Measurements from ENCODE around the gene TBC1D1.

The TBC1D1 gene

DNA sequence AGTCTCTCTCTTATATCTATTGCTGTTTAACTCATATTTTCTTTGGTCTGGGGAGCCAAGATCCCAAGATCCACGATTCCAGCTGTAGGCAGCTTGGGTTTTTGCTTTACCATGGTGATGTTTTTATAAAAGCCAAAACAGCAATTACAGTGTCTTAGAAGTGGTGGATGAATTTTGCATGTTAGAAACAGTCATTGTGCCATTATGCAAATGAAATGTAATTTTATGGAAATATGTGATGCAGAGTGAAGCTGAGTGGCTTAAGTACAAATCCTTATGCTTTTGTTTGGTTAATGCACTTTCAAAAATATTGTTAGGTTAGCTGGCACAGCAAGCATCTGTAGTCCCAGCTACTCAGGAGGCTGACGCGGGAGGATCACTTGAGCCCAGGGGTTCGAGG is 36.5 kb downstream of the TBC1D1 start:
- DNase-seq: no peak

DNA sequence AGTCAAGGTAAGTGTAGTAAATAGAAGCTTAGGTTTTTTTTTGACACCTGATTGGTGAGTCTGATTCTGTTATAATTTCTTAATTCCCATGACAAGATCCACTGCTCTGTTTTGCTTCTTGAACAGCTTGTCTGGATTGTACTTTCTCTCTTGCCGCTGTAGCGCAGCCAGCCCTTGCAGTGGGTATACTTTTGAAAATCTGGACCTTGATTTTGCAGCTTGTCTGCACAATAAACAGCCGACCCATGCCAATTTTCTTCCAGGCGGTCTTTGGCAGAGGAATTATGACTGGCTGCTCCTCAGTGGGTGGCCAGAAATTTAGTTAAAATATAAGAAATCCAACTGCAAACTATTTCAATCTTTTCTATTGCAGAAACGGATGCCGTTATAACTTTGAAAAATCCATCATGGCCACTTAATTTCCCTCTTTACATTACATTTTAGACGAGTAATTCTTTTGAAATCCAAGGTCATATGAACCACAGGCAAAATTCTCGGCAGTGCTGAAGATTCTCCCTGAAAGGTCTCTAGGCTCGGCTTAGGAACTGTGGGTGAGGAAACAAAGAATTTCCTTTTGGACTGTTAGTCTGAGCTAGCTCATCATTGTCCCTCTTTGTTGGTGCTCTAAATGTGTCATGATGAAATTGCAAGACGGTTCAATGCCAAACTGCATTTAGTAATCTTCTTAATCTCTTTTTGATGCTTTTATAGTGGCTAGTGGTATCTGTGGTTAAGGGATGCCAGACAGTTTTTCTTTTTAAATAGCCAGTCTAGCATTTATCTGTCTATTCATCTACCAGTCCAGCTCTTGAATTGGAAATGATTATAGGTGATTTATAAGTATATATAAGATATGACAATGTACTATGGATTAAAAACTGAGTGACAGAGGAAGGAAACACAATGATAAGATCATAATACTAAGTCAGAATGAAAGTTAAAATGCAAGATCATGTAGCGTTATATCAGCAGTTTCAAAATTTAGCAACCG is 37.8 kb downstream of the TBC1D1 start:
- no peak for DNase-seq

DNA sequence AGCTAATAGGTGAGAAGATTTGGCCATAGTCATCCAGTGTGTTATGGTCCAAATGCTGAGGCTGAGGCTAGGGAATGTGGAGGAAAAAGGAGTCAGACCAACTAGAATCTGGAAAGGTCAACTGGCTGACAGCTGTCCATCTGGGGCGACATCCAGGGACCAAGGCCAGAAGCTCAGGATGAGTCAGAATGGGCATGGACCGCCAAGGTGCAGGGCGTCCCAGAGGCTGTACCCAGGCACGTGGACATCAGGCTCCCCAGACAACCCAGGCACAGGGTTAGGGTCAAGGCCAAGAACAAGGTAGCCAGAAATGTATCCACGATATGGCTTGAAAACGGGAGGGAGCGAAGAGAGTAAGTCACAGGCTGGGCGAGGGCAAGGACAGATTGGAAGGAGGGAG is 43.2 kb downstream of the TBC1D1 start:
- DNase-seq: no peak

DNA sequence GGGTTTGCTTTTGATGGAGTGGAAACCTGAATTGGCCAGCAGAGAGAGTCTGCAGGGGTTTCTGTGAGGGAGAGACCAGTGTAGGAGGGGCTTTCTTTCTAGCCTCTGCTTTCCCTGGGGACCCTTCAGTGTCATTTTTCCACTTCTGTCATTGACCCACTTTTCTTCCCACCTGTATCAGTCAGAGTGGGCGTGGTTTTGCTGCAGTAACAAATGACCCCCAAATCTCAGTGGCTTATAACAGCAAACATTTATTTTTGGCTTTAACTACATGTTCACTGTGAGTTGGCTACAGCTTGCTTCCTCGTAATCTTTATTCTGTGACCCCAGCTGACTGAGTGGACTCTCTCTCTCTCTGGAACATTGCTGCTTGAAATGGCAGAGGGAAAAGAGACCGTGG is 43.7 kb downstream of the TBC1D1 start:
- no peak for DNase-seq

DNA sequence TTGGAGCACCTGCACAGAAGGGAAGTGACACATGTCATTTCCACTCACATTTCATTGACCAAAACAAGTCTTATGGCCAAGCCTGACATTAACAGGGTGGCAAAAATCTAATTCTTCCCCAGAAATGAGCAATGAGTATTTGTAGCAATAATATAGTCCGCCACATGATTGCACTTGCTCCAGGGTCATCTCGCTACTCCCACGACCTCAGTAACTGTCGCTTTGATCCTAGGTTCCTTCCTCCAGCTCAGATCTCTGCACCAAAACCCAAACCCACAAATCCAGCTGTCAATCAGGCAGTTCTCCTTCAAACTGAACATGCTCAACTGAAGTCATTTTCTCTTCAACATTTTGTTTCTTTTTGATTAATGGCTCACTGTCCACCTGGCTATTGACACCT is 44.1 kb downstream of the TBC1D1 start:
- no peak for DNase-seq

DNA sequence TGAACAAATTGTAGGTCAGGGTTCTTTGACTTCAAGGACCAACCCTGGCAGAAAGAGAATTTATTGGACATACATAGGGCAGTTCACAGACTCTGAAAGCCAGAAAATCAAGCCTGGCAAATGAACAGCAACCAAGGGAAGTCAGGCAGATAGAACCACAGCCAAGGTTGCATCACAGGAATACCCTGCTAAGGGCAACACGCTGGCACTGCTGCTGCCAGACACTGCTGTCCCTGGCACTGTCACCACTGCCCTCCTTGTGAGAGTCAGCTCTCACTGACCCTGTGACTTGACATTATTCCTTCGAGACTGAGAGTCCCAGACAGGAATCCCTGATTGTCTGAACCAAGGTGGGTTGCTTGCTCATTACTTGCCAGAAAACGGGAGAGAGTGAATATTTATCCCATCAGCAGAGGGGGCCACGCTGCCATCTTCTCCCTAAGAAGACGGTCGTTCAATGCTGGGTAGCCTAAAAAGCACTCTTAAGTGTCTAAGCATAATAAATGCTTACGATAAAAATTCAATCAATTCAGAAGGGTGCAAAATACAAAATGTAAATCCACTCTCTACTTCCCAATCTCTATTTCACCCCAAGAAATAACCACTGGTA is 46.1 kb downstream of the TBC1D1 start:
- DNase-seq: no peak

DNA sequence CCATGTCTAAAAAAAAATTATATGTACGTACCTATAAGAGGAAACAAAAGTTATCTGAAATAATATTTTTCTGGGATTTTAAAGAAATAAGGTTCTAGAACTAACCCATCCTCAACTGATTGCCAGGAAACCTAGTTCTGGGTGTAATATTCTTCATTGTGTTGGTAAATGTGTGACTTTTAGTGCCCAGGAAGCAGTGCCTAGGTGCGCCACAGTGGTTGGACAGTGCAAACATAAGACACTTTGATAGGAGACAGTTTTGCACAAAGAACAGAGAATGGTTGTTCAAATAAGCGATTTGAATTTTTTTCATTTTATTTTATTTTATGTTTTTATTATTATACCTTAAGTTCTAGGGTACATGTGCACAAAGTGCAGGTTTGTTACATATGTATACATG is 47.3 kb downstream of the TBC1D1 start:
- DNase-seq: no peak

DNA sequence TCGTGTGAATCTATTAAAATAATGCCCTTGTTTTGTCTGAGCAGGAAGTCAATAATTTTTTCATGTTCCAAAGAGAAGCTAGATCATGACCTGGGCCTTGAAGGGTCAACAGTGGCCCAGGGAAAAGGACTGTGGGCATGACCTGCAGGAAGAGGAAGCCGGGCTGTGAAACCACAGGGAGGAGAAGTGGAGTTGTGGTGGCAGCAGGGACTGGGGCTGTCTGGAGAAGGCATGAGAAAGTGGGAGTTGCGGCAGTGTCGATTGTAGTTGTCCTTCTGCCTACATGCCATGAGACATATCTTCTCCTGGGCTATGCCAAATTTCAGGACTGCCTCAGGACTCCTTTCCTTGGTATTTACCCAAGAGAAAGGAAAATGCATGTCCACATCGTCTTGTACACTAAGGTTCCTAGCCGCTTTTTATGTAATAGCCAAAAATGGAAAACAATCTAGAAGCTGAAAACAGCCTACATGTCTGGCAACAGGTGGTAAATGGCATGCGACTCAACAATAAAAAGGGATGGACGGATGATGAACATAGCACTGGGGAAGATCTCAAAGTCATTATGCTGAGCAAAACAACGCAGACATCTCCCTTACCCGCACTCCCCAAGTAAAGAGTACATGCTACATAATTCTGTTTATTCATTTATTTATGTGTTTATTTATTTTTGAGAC is 55.8 kb downstream of the TBC1D1 start:
- no peak for DNase-seq

DNA sequence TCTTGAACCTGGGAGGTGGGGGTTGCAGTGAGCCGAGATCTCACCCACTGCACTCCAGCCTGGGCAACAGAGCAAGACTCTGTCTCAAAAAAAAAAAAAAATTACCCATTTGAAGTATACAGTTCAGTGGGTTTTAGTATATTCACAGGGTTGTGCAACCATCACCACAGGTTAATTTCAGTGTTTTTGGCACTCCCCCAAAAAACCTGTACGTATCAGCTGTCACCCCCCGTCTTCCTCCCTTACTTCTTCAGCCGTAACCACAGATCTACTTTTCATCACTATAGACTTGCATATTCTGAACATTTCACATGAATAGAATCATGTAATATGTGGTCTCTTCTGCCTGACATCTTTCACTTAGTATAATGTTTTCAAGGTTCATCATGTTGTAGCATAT is 57.7 kb downstream of the TBC1D1 start:
- DNase-seq: no peak

DNA sequence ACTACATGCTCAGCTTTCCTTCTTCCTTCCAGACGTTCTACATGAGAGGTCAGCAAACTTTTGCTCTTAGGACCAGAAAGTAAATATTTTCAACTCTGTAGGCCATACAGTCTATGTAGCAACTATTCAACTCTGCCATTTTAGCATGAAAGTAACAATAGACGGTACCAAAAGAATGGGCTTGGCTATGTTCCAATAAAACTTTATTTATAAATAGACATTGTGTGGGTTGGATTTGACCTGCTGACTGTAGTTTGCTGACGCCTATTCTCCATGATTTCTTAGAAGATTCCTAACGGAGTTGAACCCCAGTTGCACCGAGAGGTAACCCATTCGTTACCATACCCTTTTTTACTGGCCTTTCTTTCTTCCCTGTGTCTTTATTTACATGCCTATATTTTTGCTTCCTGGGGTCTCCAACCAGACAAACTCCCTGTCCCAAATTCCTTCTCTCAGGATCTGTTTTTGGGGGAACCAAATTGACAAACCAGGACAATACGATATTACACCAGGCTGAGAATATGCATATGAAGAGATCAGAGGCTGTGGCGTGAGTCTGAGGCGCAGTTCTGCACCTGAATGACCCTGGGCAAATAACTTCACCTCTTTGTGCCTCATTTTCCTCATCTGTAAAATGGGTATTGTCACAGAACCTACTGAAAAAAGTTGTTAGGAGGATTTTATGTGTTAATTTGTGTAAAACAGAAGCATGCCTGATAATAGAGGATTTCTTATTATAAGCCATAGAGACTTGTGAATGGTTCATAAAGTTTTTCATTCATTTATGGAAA is 58.9 kb downstream of the TBC1D1 start:
- DNase-seq: no peak

DNA sequence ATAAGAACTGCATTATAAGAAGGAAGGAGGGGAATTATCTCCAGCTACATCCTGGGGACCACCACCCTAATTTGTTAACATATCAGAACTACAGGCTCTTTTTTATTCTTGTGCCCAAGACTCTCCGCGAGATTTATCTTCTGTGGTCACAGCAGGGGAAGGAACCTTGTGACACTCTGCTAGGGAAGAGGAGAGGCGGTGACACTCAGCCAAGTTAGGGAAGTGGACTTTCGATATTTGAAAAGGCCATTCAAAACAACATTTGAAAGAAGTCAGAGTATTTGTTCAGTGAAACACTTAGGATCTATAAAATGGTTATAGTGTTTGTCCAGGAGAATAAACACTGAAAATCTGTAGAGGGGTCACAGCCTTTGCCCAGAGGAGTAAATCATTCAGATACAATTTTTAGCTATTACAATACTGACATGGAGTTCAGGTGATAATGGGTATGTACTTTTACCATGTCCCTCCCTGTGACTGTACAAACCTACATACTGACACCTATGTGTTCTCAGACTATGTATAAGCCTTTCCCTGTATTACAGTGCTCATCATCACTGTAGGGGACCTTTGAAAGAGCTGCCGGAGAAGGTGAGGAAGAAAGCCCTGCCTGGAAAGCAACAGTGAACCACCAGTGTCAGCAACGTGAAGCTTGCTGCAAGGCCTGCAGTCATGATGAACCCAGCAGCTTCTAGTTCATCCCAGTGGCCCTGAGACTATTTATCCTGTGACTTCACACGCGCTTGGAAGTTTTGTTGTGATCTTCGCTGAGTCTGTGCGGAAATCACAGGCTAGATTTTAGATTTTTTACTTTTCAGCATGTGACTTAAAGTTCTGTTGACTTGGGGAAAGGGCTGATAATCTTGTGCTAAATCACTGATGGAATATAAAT is 60.8 kb downstream of the TBC1D1 start:
- no peak for DNase-seq

DNA sequence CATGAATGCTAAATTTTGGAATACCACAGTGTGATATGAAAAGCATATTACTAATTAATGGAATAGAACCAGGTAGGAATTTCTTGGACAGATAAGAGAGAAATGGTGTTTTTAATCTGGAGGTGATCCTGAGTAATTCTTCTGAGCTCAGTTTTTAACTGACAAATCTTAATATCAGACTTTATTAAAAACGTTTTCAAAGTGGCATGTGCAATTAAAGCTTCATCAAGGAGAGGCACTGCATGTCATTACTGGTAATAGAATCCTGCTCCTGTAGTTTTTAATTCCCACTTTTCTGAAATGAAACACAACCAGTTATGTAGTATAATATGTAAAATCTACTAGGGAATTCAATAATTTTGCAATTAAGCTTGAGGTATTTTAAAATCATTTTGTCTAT is 62.3 kb downstream of the TBC1D1 start:
- DNase-seq: no peak

DNA sequence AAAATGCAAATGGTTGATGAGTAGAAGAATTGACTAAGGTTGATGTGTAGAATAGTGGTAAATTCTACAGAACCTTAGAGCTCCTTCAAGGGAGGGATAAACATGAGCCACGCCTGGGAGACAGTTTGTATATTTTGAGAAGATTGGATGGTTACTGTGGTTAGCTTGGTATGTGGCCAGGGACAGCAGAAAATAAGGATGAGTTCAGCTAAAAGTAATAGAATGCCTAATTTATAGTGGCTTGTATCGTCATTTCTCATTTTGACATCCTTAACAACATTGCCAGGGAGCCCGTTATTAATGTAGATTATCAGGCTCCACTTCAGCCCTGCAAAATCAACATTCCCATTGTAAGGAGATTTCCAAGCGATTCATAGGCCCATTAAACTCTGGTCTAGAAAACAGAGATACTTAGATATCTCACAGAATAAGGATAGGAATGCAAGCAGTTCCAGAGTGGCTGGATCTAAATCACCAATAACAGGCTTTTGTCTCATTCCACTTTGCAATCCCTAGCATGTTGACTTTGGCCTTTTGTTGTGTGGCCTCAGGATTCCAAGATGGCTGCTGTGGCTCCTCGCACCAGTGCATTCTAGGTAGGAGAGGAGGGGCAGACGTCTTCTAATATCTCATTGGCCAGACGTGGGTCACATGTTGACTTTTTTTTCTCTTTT is 62.9 kb downstream of the TBC1D1 start:
- DNase-seq: no peak

DNA sequence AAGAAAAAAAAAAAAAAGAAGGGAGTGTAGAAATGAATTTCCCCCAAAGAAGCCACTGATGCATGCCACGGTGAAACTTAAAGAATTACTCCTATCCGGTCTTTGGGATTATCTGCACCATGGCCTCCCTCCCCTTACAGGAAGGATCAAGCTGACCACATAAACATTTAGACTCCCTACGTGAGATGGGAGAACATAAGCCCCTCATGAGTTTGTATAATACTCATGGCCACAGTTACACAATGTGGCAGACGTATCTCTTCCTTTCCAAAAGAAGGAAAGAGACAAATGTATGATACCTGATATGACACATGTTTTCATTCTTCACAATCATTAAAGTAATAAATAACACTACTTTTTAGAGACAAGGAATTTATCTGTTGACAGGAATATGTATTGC is 66.1 kb downstream of the TBC1D1 start:
- DNase-seq: no peak

DNA sequence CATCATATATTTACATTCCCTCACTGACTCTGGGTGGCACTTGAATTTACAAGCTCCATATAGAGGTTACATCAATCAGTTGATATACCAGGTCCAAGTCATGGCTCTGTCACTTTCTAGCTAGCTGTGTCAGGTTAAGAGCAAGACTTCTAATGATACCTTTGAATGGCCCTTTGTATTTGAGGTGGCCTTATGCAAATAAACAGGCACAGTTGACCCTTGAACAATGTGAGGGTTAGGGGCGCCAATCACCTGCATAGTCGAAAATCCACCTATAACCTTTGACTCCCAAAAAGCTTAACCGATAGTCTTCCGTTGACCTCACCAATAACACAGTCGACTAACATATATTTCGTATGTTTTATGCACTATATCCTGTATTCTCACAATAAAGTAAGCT is 68.0 kb downstream of the TBC1D1 start:
- DNase-seq: no peak

DNA sequence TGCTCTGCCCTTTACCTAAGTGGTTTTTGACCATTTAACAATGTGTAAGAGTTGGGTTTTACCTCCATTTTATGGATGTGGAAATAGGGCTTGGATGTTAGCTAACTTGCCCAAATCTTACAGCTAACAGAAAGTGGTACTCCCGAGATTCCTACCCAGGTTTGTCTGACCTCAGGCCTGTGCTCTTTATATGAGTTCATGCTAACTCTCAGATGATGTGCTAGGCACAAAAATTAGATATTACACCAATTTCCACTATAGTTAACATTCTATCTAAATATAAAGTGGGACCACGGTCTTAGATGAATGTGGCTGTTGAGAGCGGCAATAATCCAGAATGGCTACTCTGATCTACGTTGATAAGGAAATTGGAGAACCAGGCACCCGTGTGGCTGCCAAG is 69.2 kb downstream of the TBC1D1 start, which contains the start of gene PTTG2:
TSS of gene PTTG2 (plus strand) at position 301 of the 400 bp plus-strand sequence. CDS start at position 338, 37 bp downstream.
- DNase-seq: no peak

DNA sequence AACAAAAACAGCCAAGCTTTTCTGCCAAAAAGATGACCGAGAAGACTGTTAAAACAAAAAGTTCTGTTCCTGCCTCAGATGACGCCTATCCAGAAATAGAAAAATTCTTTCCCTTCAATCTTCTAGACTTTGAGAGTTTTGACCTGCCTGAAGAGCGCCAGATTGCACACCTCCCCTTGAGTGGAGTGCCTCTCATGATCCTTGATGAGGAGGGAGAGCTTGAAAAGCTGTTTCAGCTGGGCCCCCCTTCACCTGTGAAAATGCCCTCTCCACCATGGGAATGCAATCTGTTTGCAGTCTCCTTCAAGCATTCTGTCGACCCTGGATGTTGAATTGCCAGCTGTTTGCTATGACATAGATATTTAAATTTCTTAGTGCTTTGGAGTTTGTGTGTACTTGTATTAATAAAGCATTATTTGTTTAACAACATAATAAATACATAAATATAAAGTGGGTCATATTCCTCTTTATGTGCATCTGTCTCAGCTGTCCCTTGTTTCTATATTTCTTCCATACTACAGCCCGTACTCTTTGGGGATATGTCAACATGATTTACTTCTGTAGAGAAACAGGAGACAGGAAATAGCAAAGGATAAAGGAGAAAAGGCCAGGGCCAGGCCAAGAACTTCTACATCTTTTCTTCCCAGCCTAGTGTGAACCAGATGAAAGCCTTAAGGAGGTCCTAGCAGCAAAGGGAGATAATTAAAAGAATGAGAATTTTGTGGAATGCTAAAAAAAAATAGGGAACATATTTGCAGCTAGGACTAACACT is 70.0 kb downstream of the TBC1D1 start:
- DNase-seq: no peak

DNA sequence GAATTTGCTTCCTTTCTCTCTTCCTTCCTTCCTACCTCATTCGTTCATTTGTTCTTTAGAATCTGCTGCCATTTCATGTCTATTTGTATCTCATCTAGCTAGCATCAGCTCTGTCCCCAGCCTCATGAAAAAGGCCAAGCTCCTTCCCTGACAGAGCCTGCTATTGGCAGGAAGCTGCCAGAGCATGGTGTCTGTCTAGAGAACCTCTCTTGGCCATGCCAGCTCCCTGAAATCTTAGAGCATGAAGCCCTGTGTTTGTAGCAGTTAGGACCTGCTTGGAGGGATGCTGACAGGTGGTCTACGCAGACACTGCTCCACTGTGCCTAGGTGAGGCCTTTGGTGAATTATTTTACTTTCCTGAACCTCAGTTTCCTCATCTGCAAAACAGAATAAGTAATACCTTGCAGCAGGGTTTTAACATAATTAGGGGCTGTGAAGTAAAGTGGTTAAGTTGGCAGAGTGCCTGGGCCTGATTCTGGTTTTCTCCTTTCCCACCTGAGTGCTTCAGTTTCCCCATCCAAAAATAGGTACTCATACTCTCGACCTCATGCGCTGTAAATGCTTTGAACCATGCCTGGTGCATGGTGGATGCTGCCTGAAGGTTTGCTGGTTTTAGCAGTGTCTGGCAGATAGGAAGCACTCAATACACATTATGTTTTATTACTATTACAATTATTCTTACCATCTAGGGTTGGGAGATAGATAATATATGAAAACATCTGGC is 74.0 kb downstream of the TBC1D1 start:
- no peak for DNase-seq

DNA sequence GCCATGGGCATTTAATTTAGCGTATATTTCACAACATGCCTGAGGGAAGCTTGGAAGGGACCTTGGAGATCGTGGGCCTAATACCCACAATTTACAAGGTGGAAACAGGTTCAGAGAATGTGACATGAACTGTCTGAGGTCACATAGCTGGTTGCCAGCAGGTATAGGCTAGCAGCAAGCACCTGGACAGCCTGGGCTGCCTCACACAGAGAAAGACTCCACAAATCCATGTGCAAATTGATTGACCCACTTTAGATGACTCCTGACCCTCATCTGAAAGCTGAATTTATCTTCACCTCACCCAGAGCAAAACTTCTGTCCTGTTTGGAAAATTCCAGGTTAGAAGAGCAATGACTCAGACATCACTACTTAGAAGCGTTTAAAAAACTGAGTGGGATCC is 75.2 kb downstream of the TBC1D1 start:
- DNase-seq: no peak

DNA sequence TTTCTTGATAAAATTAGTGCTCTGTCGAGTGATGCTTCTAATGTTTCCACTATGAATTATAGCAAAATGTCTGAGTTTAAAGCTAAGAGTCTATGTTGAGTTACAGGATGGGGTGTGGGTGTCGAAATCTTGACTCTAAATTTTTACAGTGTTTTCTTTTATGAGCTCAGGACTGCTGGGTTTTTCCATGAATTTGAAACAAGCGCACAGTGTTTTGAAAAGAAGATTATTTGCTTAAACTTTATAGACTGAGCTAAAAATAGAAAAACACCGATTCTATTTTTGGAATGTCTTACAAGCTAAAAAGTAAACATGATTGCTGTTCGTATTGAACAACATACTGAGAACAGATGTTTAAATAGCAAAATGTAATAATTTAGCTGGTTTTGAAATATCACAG is 76.9 kb downstream of the TBC1D1 start:
- DNase-seq: no peak

Data from right hindlimb (tissue), 1 donor.